Smooth muscle cell of bladder (primary cell): ENCODE data around the gene OR2T33. TPM values are rescaled to one million over a fixed set of nuclear protein-coding genes. Genes with fewer than 3 reads are reported as not detected.

Source experiments
- total RNA-seq: library from RNA; depleted of rRNA; stranded (reverse); fragments of >200 nt; gene quantifications from 2 replicates; pipeline ENCODE4 v1.2.3, GENCODE V29; 2014

Gene OR2T33, protein sequence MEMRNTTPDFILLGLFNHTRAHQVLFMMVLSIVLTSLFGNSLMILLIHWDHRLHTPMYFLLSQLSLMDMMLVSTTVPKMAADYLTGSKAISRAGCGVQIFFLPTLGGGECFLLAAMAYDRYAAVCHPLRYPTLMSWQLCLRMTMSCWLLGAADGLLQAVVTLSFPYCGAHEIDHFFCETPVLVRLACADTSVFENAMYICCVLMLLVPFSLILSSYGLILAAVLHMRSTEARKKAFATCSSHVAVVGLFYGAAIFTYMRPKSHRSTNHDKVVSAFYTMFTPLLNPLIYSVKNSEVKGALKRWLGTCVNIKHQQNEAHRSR
- total RNA-seq = not detected in 2 replicates

DNA sequence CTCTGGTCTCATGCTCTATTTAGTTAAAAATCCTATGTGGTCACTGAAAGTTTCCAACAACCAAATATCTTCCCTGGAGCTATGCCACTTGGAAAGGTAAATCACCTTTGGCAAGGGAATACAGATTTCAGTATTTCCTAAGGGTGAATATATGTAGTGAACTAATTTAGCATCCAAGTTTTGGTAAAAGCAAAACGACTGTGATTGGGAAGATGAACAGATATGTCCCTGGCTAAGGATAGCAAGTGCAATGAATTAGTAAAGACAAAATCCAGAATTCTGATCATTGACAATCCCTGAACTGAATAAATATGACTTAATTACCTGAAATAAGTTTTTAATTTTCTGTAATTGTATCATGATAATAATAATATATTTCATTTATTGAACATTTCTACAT lies at the start of gene OR2T33:
OR2T33 (minus strand) TSS at position 101 of the 400 bp plus-strand sequence. CDS start 4,162 bp downstream, outside the sequence.

DNA sequence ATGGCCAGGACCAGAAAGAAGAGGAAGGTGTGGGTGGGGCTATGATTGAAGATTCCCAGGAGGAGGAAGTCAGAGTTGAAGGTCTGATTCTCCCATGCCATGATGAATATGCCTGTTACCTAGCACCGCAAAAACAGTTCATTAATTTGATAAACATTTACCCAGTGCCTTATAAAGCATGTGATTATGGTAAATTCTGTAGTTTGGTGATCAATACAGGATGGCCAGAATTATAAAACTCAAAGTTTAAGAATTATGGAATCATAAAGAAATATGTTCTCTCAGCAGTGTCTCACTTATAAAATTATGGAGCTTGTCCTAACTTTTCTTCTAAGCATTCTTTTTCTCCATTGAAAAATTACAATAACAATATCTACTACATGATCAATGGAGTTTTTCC lies 46.7 kb upstream of the OR2T33 start, which contains the start of gene OR2M7:
OR2M7 (minus strand) TSS at position 101 of the 400 bp plus-strand sequence; CDS start at position 101, 0 bp downstream.

DNA sequence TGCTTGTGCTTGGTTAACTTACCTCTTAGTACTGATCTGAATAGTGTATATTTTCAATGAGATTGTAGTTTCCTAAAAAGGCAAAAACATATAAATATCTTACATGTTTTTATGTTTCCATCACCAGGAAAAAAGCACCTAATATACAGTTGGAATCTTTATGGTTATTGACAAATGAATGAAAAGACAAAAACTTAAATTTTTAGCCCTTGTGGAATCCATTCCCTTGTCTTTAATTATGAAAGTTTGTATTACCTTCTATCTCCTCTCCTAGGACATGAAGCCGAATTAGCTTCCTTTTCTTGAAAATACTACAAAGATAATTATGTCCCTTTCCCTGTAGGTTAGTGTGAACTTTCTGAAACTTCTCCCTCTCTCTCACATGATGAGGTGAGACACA lies 25.5 kb upstream of the OR2T33 start, which contains the start of gene OR2T12:
OR2T12 (minus strand) TSS at position 101 of the 400 bp plus-strand sequence. CDS start 7,846 bp downstream, outside the sequence.

DNA sequence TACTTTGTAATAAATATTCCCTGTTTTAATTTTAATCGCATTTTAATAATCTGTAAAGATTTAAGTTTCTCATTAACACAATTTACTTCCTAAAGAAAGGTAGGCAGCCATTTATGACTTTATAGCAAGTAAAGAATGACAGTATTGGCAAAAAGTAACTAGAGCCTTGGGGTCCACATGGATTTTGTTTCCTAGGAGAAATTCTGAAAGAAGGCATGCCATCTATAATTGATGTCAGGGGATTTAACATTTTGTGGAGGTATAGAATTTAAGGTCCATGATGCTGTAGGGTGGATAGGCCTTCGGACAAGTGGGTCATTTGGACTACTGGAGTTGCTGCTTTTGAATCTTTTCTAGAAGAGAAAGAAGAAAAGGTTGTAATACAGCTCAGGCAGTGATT lies 46.7 kb downstream of the OR2T33 start, which contains the start of gene OR2M4:
OR2M4 (plus strand) TSS at position 301 of the 400 bp plus-strand sequence. CDS start 7,512 bp downstream, outside the sequence.

Other genes starting within 250 kb of the OR2T33 start
- gene OR2L2, start 247.9 kb downstream of the OR2T33 start, total RNA-seq = under 0.01 TPM in 1 of 2 replicates, not detected in the other
- not detected in 2 replicates for gene OR2L3, start 231.1 kb downstream of the OR2T33 start, total RNA-seq
- gene OR2L13, start 182.8 kb downstream of the OR2T33 start, total RNA-seq = not detected in 2 replicates
- gene OR2M5, start 132.8 kb downstream of the OR2T33 start, total RNA-seq = not detected in 2 replicates
- not detected in 2 replicates for gene OR2M2, start 103.2 kb downstream of the OR2T33 start, total RNA-seq
- gene OR2M3, start 80.7 kb downstream of the OR2T33 start, total RNA-seq = not detected in 2 replicates
- not detected in 2 replicates for gene OR2M4, start 46.6 kb downstream of the OR2T33 start, total RNA-seq
- not detected in 2 replicates for gene OR2T12, start 25.4 kb upstream of the OR2T33 start, total RNA-seq
- gene OR2M7, start 46.6 kb upstream of the OR2T33 start, total RNA-seq = not detected in 2 replicates
- not detected in 2 replicates for gene OR14C36, start 70.8 kb upstream of the OR2T33 start, total RNA-seq
- not detected in 2 replicates for gene OR2T4, start 83.7 kb upstream of the OR2T33 start, total RNA-seq
- not detected in 2 replicates for gene OR2T6, start 97.8 kb upstream of the OR2T33 start, total RNA-seq
- not detected in 2 replicates for gene OR2T1, start 125.1 kb upstream of the OR2T33 start, total RNA-seq
- gene OR2T2, start 167.7 kb upstream of the OR2T33 start, total RNA-seq = not detected in 2 replicates
- gene OR2T3, start 195.4 kb upstream of the OR2T33 start, total RNA-seq = not detected in 2 replicates
- gene OR2T5, start 210.6 kb upstream of the OR2T33 start, total RNA-seq = not detected in 2 replicates
- not detected in 2 replicates for gene OR2G6, start 230.1 kb upstream of the OR2T33 start, total RNA-seq